ENCODE measurements around the gene KRTAP29-1. TPM values are rescaled to one million over a fixed set of nuclear protein-coding genes. Genes with fewer than 3 reads are reported as not detected.

The KRTAP29-1 gene
- polyA plus RNA-seq, 3 donors = not detected

DNA sequence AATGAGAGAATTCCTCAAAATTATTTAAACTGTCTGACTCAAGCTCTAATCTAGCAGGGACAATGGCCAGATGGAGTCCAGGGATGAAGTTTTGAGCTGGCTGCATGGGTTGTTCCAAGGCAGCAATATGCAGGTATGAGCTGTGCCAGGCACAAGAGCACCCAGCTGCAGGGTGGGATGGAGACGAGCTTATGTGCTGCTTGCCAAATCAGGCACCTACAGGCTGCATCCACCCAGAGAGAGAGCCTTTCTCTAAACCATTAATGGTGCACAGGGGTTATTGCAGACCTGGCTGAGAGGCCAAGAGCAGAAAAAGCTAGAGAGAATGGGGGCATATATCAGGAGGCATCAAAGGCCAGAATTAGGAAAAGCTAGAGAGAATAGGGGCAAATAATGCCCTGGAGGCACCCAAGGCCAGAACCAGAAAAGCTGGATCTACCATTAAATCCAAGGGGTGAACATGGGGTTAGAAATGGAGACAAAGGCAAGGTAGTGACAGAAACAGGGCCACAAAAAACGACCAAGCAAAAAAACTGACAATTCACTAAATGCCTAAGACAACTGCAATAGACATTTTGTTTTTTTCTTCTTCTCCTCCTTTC is 37.0 kb upstream of the KRTAP29-1 start:
- Mint-ChIP-seq H3K4me3 (peak overlapping the region in 1 of 2 donors; percentile 56), H3K36me3 (peaks cover 0 to 2% of the 10 kb centered on the region in 2 donors), H3K27ac (peak overlapping the region; percentile 51 to 95 (median 89)), H3K9me3 (peaks cover 10 to 20% (median 19%) of the 10 kb centered on the region in 7 donors), H3K27me3 (ENCODE audit: low read depth in 3 of 3) (peaks cover 3 to 9% (median 6%) of the 10 kb centered on the region in 3 donors), H3K4me1 (peaks cover 25% of the 10 kb centered on the region)
- no peaks in the 10 kb centered on the region for H4K20me1 ChIP-seq (ENCODE audit: insufficient read depth, low read length)
- H2AFZ ChIP-seq (ENCODE audit: insufficient read depth, low read depth, low read length, poor library complexity, severe bottlenecking) = peak overlapping the region; percentile 2
- DNase-seq = no peak
- peaks cover 15 to 16% of the 10 kb centered on the region in 2 donors for H3K9me3 ChIP-seq (replicated peaks in 1 of 2; ENCODE audit: control insufficient read depth in 1 of 2, insufficient read depth in 1 of 2, low read length in 2 of 2)
- peaks cover 22 to 29% of the 10 kb centered on the region in 2 donors for H3K4me1 ChIP-seq (ENCODE audit: control insufficient read depth in 1 of 2, insufficient read depth in 2 of 2, low read length in 2 of 2)
- intact Hi-C loops (cut with micrococcal nuclease) = loop anchor here in 1 of 2 donors (1.0 kb wide), 1 partner anchor 16 kb away; no protein-coding TSS in a partner anchor
- H3K36me3 ChIP-seq (replicated peaks in 1 of 2; ENCODE audit: control insufficient read depth in 1 of 2, insufficient read depth in 2 of 2, low read length in 2 of 2) = no peaks in the 10 kb centered on the region
- peak overlapping the region; percentile 31 to 70 for H3K27ac ChIP-seq (ENCODE audit: low read depth in 1 of 2, low read length in 2 of 2)
- TF ChIP-seq, protein P1, sequence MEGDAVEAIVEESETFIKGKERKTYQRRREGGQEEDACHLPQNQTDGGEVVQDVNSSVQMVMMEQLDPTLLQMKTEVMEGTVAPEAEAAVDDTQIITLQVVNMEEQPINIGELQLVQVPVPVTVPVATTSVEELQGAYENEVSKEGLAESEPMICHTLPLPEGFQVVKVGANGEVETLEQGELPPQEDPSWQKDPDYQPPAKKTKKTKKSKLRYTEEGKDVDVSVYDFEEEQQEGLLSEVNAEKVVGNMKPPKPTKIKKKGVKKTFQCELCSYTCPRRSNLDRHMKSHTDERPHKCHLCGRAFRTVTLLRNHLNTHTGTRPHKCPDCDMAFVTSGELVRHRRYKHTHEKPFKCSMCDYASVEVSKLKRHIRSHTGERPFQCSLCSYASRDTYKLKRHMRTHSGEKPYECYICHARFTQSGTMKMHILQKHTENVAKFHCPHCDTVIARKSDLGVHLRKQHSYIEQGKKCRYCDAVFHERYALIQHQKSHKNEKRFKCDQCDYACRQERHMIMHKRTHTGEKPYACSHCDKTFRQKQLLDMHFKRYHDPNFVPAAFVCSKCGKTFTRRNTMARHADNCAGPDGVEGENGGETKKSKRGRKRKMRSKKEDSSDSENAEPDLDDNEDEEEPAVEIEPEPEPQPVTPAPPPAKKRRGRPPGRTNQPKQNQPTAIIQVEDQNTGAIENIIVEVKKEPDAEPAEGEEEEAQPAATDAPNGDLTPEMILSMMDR (IDR thresholded peaks at IDR 0.05) = no peak
- H3K9ac ChIP-seq (ENCODE audit: insufficient read depth, low read length, poor library complexity, severe bottlenecking) = no peak overlapping the region
- 65% methylated on average over 2 of the region's 2 CpGs for WGBS (ENCODE audit: insufficient coverage)
- H3K4me3 ChIP-seq (replicated peaks in 1 of 3; ENCODE audit: low read depth in 2 of 3, low read length in 3 of 3) = peak overlapping the region in 1 of 3 experiments; percentile 50
- H3K4me2 ChIP-seq (replicated peaks; ENCODE audit: extremely low read depth, low read length, poor library complexity, severe bottlenecking) = peak overlapping the region; percentile 63
- H3K79me2 ChIP-seq (ENCODE audit: insufficient read depth, low read length) = no peaks in the 10 kb centered on the region
- H3K27me3 ChIP-seq (ENCODE audit: control insufficient read depth in 2 of 2, insufficient read depth in 2 of 2, low read length in 2 of 2) = no peaks in the 10 kb centered on the region

DNA sequence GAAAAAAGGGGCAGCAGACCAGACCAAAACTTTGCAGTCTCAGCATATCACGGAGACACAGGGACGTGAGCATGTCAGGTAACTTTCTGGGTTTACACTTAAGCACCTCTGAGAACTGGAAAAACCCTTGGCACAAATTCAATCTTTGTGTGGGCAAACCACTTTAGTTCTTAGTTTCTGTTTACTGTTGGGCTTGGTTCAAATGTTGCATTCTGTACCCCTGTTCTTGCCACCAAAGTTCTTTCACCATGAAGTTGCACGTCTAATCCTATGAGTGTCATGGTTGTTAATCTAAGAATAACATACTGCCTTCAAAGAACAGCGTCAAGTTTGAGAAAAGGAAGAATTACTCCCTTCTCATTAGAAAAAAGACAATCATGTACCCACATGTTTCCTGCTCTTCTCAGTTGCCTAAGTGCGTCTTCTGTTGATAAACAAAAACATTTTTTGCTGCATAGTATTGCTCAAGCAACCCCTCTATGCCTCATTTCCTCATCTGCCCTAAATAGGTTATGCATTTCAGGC is 36.4 kb upstream of the KRTAP29-1 start:
- peak overlapping the region; percentile 63 for H3K4me2 ChIP-seq (replicated peaks; ENCODE audit: extremely low read depth, low read length, poor library complexity, severe bottlenecking)
- peak overlapping the region in 1 of 3 experiments; percentile 50 for H3K4me3 ChIP-seq (replicated peaks in 1 of 3; ENCODE audit: low read depth in 2 of 3, low read length in 3 of 3)
- WGBS (ENCODE audit: insufficient coverage) = 28% methylated on average over 2 of the region's 5 CpGs
- Mint-ChIP-seq H3K4me1 (peaks cover 29% of the 10 kb centered on the region), H3K36me3 (peaks cover 0 to 2% of the 10 kb centered on the region in 2 donors), H3K27me3 (ENCODE audit: low read depth in 3 of 3) (peaks cover 3 to 9% (median 6%) of the 10 kb centered on the region in 3 donors), H3K4me3 (peak overlapping the region in 1 of 2 donors; percentile 56), H3K27ac (peak overlapping the region in 6 of 7 donors; percentile 48 to 95 (median 82)), H3K9me3 (peaks cover 10 to 21% (median 19%) of the 10 kb centered on the region in 7 donors)
- peaks cover 15 to 16% of the 10 kb centered on the region in 2 donors for H3K9me3 ChIP-seq (replicated peaks in 1 of 2; ENCODE audit: control insufficient read depth in 1 of 2, insufficient read depth in 1 of 2, low read length in 2 of 2)
- no peaks in the 10 kb centered on the region for H3K27me3 ChIP-seq (ENCODE audit: control insufficient read depth in 2 of 2, insufficient read depth in 2 of 2, low read length in 2 of 2)
- intact Hi-C loops (cut with micrococcal nuclease) = no loop called here
- peak overlapping the region; percentile 2 for H2AFZ ChIP-seq (ENCODE audit: insufficient read depth, low read depth, low read length, poor library complexity, severe bottlenecking)
- peaks cover 22 to 35% of the 10 kb centered on the region in 2 donors for H3K4me1 ChIP-seq (ENCODE audit: control insufficient read depth in 1 of 2, insufficient read depth in 2 of 2, low read length in 2 of 2)
- H4K20me1 ChIP-seq (ENCODE audit: insufficient read depth, low read length) = no peaks in the 10 kb centered on the region
- peak; percentile 47 to 59 (median 49) for DNase-seq
- H3K79me2 ChIP-seq (ENCODE audit: insufficient read depth, low read length) = no peaks in the 10 kb centered on the region
- H3K36me3 ChIP-seq (replicated peaks in 1 of 2; ENCODE audit: control insufficient read depth in 1 of 2, insufficient read depth in 2 of 2, low read length in 2 of 2) = no peaks in the 10 kb centered on the region
- H3K27ac ChIP-seq (ENCODE audit: low read depth in 1 of 2, low read length in 2 of 2) = peak overlapping the region in 1 of 2 donors; percentile 70
- TF ChIP-seq, protein P1 (IDR thresholded peaks at IDR 0.05) = no peak
- H3K9ac ChIP-seq (ENCODE audit: insufficient read depth, low read length, poor library complexity, severe bottlenecking) = no peak overlapping the region
